GM18909 (cell line): ENCODE results near the gene ALDH1L1.
"Not testable (repeated sequence)": the region's sequence is repeated elsewhere in the genome, so short reads cannot be mapped to it uniquely, and the experiment has no call there.

Source experiments
- ATAC-seq: cut with Tn5 transposase; IDR thresholded peaks from one replicate; pipeline ENCODE4 v1.9.1; 2021; ENCODE audit warnings: mild to moderate bottlenecking; ENCODE audit not compliant: unreplicated experiment, poor library complexity

The ALDH1L1 gene

GRCh38 chr3:126087552-126088175 lies 92.7 kb downstream of the ALDH1L1 start:
- ATAC-seq = no peak

GRCh38 chr3:126085841-126086240 lies 94.5 kb downstream of the ALDH1L1 start:
- no peak for ATAC-seq

GRCh38 chr3:126085276-126085675 lies 95.1 kb downstream of the ALDH1L1 start:
- ATAC-seq = no peak

GRCh38 chr3:126084768-126085180 lies 95.6 kb downstream of the ALDH1L1 start:
- ATAC-seq = no peak

GRCh38 chr3:126083913-126084767 lies 96.2 kb downstream of the ALDH1L1 start, which contains the start of gene SLC41A3:
Gene SLC41A3, minus strand, starts transcription at chr3:126084124. Its CDS starts 15,905 bp downstream, at chr3:126068219.
- ATAC-seq = peak; percentile 95

- ATAC-seq = peak; percentile 51
Measured at GRCh38 chr3:126083511-126083912, 96.9 kb downstream of the ALDH1L1 start.

- ATAC-seq = no peak
Measured at GRCh38 chr3:126083138-126083445, 97.3 kb downstream of the ALDH1L1 start.

- ATAC-seq = no peak
Measured at GRCh38 chr3:126082362-126083137, 97.8 kb downstream of the ALDH1L1 start.

- no peak for ATAC-seq
Measured at GRCh38 chr3:126081618-126082361, 98.6 kb downstream of the ALDH1L1 start.

GRCh38 chr3:126080970-126081369 lies 99.4 kb downstream of the ALDH1L1 start:
- ATAC-seq = no peak

- ATAC-seq = no peak
Measured at GRCh38 chr3:126078866-126079265, 101.5 kb downstream of the ALDH1L1 start.

GRCh38 chr3:126077754-126078153 lies 102.6 kb downstream of the ALDH1L1 start:
- ATAC-seq = no peak

- ATAC-seq = no peak
Measured at GRCh38 chr3:126076140-126076539, 104.2 kb downstream of the ALDH1L1 start.

GRCh38 chr3:126070146-126070545 lies 110.2 kb downstream of the ALDH1L1 start:
- ATAC-seq = no peak

- no peak for ATAC-seq
Measured at GRCh38 chr3:126067959-126068358, 112.4 kb downstream of the ALDH1L1 start.

GRCh38 chr3:126066676-126067075 lies 113.7 kb downstream of the ALDH1L1 start:
- not testable (repeated sequence) for ATAC-seq

- no peak for ATAC-seq
Measured at GRCh38 chr3:126065876-126066275, 114.5 kb downstream of the ALDH1L1 start.

- no peak for ATAC-seq
Measured at GRCh38 chr3:126064627-126065258, 115.6 kb downstream of the ALDH1L1 start.

GRCh38 chr3:126063358-126063965 lies 116.9 kb downstream of the ALDH1L1 start:
- ATAC-seq = no peak
